DND-41 (cell line): Measurements from ENCODE around the gene HAUS7.

Experiments used
- ATAC-seq: fragments of 200-7000 bp; cut with Tn5 transposase; 3 replicates; pipeline ENCODE4 v1.9.1; 2021; ENCODE audit warnings: low read depth; ENCODE audit not compliant: insufficient read depth
- DNase-seq: peaks from one replicate; pipeline ENCODE4 v3.0.0-alpha.2; 2020
- H2AFZ ChIP-seq: 2 replicates; pipeline ENCODE4 v1.6.0; 2012; ENCODE audit warnings: low read depth, low read length
- H3K27ac ChIP-seq: 2 replicates; pipeline ENCODE4 v1.5.1; 2012; ENCODE audit warnings: low read length, inconsistent platforms
- H3K27me3 ChIP-seq: fragments of 200-600 bp; sonication (generic); 2 replicates; pipeline ENCODE4 v1.6.0; 2012; ENCODE audit warnings: low read length, mild to moderate bottlenecking, inconsistent platforms; ENCODE audit not compliant: insufficient read depth, poor library complexity
- H3K36me3 ChIP-seq: 2 replicates; pipeline ENCODE4 v1.5.1; 2012; ENCODE audit warnings: low read length, inconsistent platforms; ENCODE audit not compliant: insufficient read depth
- H3K4me1 ChIP-seq: 2 replicates; pipeline ENCODE4 v1.5.1; 2012; ENCODE audit warnings: mild to moderate bottlenecking, low read length; ENCODE audit not compliant: insufficient read depth
- H3K4me2 ChIP-seq: 2 replicates; pipeline ENCODE4 v1.6.0; 2012; ENCODE audit warnings: mild to moderate bottlenecking, moderate library complexity, low read length, inconsistent platforms; ENCODE audit not compliant: insufficient read depth
- H3K4me3 ChIP-seq, 2 experiments: fragments of 200-600 bp in 1 of 2; shearing (Covaris generic) in 1 of 2; 2 replicates each; pipeline ENCODE4 v1.5.1; 2012 to 2016; ENCODE audit warnings: inconsistent platforms in 2 of 2, low read length in 2 of 2, mild to moderate bottlenecking in 2 of 2, low read depth in 1 of 2, moderate library complexity in 1 of 2
- H3K79me2 ChIP-seq: 2 replicates; pipeline ENCODE4 v1.6.0; 2012; ENCODE audit warnings: low read length, inconsistent platforms; ENCODE audit not compliant: insufficient read depth
- H3K9ac ChIP-seq: 2 replicates; pipeline ENCODE4 v1.6.0; 2012; ENCODE audit warnings: low read depth, mild to moderate bottlenecking, inconsistent platforms, low read length, moderate library complexity
- H3K9me3 ChIP-seq: 2 replicates; pipeline ENCODE4 v1.5.1; 2012; ENCODE audit warnings: low read length, moderate library complexity, mild to moderate bottlenecking, inconsistent platforms; ENCODE audit not compliant: insufficient read depth, severe bottlenecking
- H4K20me1 ChIP-seq: 2 replicates; pipeline ENCODE4 v1.6.0; 2012; ENCODE audit warnings: low read length; ENCODE audit not compliant: insufficient read depth
- CTCF ChIP-seq: IDR thresholded peaks from 2 replicates; pipeline ENCODE4 v1.5.1; 2012; ENCODE audit warnings: borderline replicate concordance, low read length, moderate library complexity, mild to moderate bottlenecking; ENCODE audit not compliant: poor library complexity, severe bottlenecking; ENCODE audit errors: extremely low read depth
- EZH2 ChIP-seq: IDR thresholded peaks from 3 replicates; pipeline ENCODE4 v1.6.1; 2012; ENCODE audit warnings: borderline replicate concordance, low read depth, mild to moderate bottlenecking, moderate library complexity, low read length, inconsistent platforms; ENCODE audit not compliant: severe bottlenecking

HAUS7 gene

DNA sequence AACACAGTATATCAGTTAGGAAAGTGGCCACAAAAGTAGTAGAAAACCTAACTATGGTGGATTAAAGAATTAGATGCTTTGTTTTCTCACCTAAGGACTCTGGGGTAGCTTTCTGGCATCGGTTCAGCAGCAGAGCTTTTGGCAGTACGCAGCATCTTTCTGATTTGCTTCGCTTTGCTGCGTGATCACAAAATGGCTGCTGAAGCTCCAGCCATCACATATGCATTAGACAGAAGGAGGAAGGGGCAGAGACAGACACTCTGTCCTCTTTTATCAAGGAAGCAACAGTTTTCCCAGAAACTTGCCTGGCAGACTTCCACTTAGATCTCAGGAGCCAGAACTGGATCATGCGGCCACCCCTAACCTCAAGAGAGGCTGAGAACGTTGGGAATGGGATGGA, 39.6 kb downstream of the HAUS7 start:
- H3K36me3 ChIP-seq = no peaks in the 10 kb centered on the region
- H3K4me2 ChIP-seq = no peak overlapping the region
- H3K9me3 ChIP-seq = no peaks in the 10 kb centered on the region
- no peaks in the 10 kb centered on the region for H3K4me1 ChIP-seq
- H3K79me2 ChIP-seq = no peaks in the 10 kb centered on the region
- ATAC-seq = no peak
- no peak overlapping the region for H3K9ac ChIP-seq
- no peaks in the 10 kb centered on the region for H3K27me3 ChIP-seq
- no peak overlapping the region for H3K27ac ChIP-seq
- H3K4me3 ChIP-seq = no peak overlapping the region
- no peak for TF ChIP-seq EZH2
- TF ChIP-seq CTCF = no peak
- no peak overlapping the region for H2AFZ ChIP-seq
- no peak for DNase-seq
- H4K20me1 ChIP-seq = no peaks in the 10 kb centered on the region

DNA sequence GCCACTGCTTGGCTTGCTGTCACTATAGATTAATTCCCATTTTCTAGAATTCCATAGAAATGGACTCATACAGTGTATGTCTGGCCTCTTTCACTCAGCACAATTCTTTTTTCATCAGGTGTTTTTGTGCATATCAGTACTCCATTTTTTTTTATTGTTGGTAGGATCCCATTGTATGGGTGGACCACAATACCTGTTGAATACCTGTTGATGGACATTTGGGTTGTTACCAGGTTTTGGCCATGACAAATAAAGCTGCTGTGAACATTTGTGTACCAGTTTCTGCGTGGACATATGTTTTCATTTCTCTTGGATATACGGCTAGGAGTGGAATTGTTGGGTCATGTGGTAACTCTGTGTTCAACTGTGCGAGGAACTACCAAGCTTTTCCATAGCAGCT, 44.2 kb downstream of the HAUS7 start:
- H4K20me1 ChIP-seq = no peaks in the 10 kb centered on the region
- H3K4me1 ChIP-seq = no peaks in the 10 kb centered on the region
- H3K36me3 ChIP-seq = no peaks in the 10 kb centered on the region
- no peak overlapping the region for H3K9ac ChIP-seq
- no peak overlapping the region for H3K27ac ChIP-seq
- no peak overlapping the region for H2AFZ ChIP-seq
- TF ChIP-seq CTCF = no peak
- no peak for TF ChIP-seq EZH2
- H3K9me3 ChIP-seq = no peaks in the 10 kb centered on the region
- ATAC-seq (no peak), DNase-seq (no peak)
- H3K79me2 ChIP-seq = no peaks in the 10 kb centered on the region
- H3K27me3 ChIP-seq = no peaks in the 10 kb centered on the region
- no peak overlapping the region for H3K4me3 ChIP-seq
- H3K4me2 ChIP-seq = no peak overlapping the region

DNA sequence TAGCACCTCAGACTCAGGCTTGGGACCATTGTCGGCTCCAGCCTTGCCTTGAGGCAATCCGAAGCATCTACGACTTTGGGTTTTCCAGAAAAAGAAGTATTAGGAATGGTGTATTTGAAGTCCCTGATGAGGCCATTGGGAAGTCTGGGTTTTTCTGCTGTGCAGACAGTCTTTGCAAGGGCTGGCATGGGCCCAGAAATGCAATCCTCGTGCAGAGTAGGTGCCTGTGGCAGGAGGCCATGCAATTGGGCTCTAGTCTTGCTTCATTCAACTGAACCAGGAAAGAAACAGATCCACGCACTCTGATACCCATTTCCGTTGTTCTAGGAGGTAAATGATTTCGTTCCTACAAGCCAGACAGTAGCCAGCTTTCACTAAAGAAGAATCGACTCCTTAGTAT, 46.7 kb downstream of the HAUS7 start:
- no peak overlapping the region for H3K4me3 ChIP-seq
- H3K9ac ChIP-seq = no peak overlapping the region
- no peaks in the 10 kb centered on the region for H3K27me3 ChIP-seq
- ATAC-seq (no peak), DNase-seq (no peak)
- no peaks in the 10 kb centered on the region for H3K9me3 ChIP-seq
- no peak for TF ChIP-seq CTCF
- no peak for TF ChIP-seq EZH2
- H3K36me3 ChIP-seq = no peaks in the 10 kb centered on the region
- no peaks in the 10 kb centered on the region for H3K4me1 ChIP-seq
- H3K27ac ChIP-seq = no peak overlapping the region
- no peak overlapping the region for H3K4me2 ChIP-seq
- H4K20me1 ChIP-seq = no peaks in the 10 kb centered on the region
- H2AFZ ChIP-seq = no peak overlapping the region
- H3K79me2 ChIP-seq = no peaks in the 10 kb centered on the region

GRCh38 chrX:153421856-153422255, 48.5 kb downstream of the HAUS7 start:
- ATAC-seq (no peak), DNase-seq (no peak)
- Histone ChIP-seq H3K4me3 (no peak overlapping the region), H3K79me2 (no peaks in the 10 kb centered on the region), H4K20me1 (no peaks in the 10 kb centered on the region), H2AFZ (no peak overlapping the region), H3K4me2 (no peak overlapping the region), H3K4me1 (no peaks in the 10 kb centered on the region), H3K9ac (no peak overlapping the region), H3K36me3 (no peaks in the 10 kb centered on the region), H3K9me3 (no peaks in the 10 kb centered on the region), H3K27me3 (peaks cover 3% of the 10 kb centered on the region), H3K27ac (no peak overlapping the region)
- TF ChIP-seq EZH2 (no peak), CTCF (no peak)
